H1 (cell line): ENCODE measurements around the gene FADS3. TPM values are rescaled to one million over a fixed set of nuclear protein-coding genes. Genes with fewer than 3 reads are reported as not detected.

Source experiments
- CTCF ChIA-PET: fragments of 300-600 bp; sonication (Branson Sonifier 250); formaldehyde crosslinking; loops from one replicate; lab custom pipeline; 2021; ENCODE audit not compliant: partially characterized antibody; lab: Charles Lee
- POLR2A ChIA-PET: fragments of 300-600 bp; sonication (Branson Sonifier 250); formaldehyde crosslinking; loops from one replicate; lab custom pipeline; 2021; ENCODE audit warnings: inconsistent platforms; ENCODE audit not compliant: partially characterized antibody; lab: Charles Lee
- DNase-seq, 2 experiments: peaks; one replicate each; pipeline versions ENCODE4 v3.0.0 to v3.0.0-alpha.2; 2010 to 2022; ENCODE audit warnings: low spot score in 2 of 2, low read depth in 1 of 2, mixed read lengths in 1 of 2
- FAIRE-seq: peaks from 2 replicates; lab custom pipeline; 2011; peaks lifted over from hg19 to GRCh38; lab: Jason Lieb, UNC
- H2AFZ ChIP-seq: 2 replicates; pipeline ENCODE4 v1.8.1; 2012; ENCODE audit warnings: low read length, inconsistent platforms
- H2AK5ac ChIP-seq: 2 replicates; pipeline ENCODE4 v1.6.1; 2013; ENCODE audit warnings: low read depth, low read length
- H2BK120ac ChIP-seq: replicated peaks from 2 replicates; pipeline ENCODE3; 2013; ENCODE audit warnings: low read depth, low read length, inconsistent platforms
- H2BK12ac ChIP-seq: 2 replicates; pipeline ENCODE4 v1.6.1; 2013; ENCODE audit warnings: low read depth, low read length
- H2BK15ac ChIP-seq: 2 replicates; pipeline ENCODE4 v1.6.1; 2013; ENCODE audit warnings: low read length
- H2BK20ac ChIP-seq: 2 replicates; pipeline ENCODE4 v1.6.1; 2013; ENCODE audit warnings: low read length
- H2BK5ac ChIP-seq: 2 replicates; pipeline ENCODE4 v1.6.1; 2013; ENCODE audit warnings: low read depth, low read length
- H3K14ac ChIP-seq: 2 replicates; pipeline ENCODE4 v1.6.1; 2013; ENCODE audit warnings: inconsistent platforms; ENCODE audit not compliant: insufficient read length
- H3K18ac ChIP-seq: 2 replicates; pipeline ENCODE4 v1.6.1; 2013; ENCODE audit warnings: low read length; ENCODE audit errors: extremely low read depth
- H3K23ac ChIP-seq: 2 replicates; pipeline ENCODE4 v1.6.1; 2013; ENCODE audit warnings: inconsistent platforms; ENCODE audit not compliant: insufficient read length
- H3K23me2 ChIP-seq: 2 replicates; pipeline ENCODE4 v1.6.1; 2013; ENCODE audit warnings: low read depth, low read length
- H3K27ac ChIP-seq: 2 replicates; pipeline ENCODE4 v1.6.1; 2011; ENCODE audit warnings: low read depth, low read length, inconsistent platforms
- H3K27me3 ChIP-seq, 4 experiments: replicated peaks in 1 of 4; 1 replicate in 1 of 4; 2 replicates in 3 of 4; pipeline versions ENCODE4 v1.6.1 to v1.8.1; 2011 to 2013; ENCODE audit warnings: low read length in 3 of 4, mild to moderate bottlenecking in 3 of 4, inconsistent platforms in 2 of 4, mixed read lengths in 2 of 4, moderate library complexity in 1 of 4; ENCODE audit not compliant: control insufficient read depth in 3 of 4, insufficient read depth in 3 of 4; ENCODE audit errors: extremely low read depth in 1 of 4
- H3K36me3 ChIP-seq, 4 experiments: 2 replicates each; pipeline versions ENCODE4 v1.6.1 to v1.8.1; 2011 to 2013; ENCODE audit warnings: mild to moderate bottlenecking in 4 of 4, low read length in 3 of 4, moderate library complexity in 2 of 4, control low read depth in 1 of 4, inconsistent platforms in 1 of 4; ENCODE audit not compliant: insufficient read depth in 4 of 4, control insufficient read depth in 2 of 4
- H3K4ac ChIP-seq: replicated peaks from 2 replicates; pipeline ENCODE3; 2013; ENCODE audit warnings: low read length, low read depth, mixed read lengths, inconsistent platforms; ENCODE audit not compliant: insufficient read length
- H3K4me1 ChIP-seq, 4 experiments: replicated peaks in 1 of 4; 1 replicate in 1 of 4; 2 replicates in 3 of 4; pipeline versions ENCODE4 v1.6.1 to v1.8.1; 2011 to 2013; ENCODE audit warnings: low read length in 3 of 4, inconsistent platforms in 2 of 4, mixed read lengths in 1 of 4; ENCODE audit not compliant: insufficient read depth in 4 of 4, control insufficient read depth in 3 of 4
- H3K4me2 ChIP-seq, 2 experiments: 2 replicates each; pipeline versions ENCODE4 v1.6.1 to v1.8.1; 2011 to 2013; ENCODE audit warnings: low read depth in 2 of 2, low read length in 2 of 2, control low read depth in 1 of 2, inconsistent platforms in 1 of 2, mild to moderate bottlenecking in 1 of 2; ENCODE audit not compliant: insufficient read depth in 1 of 2
- H3K4me3 ChIP-seq, 4 experiments: fragments of 200-600, 300-600 bp in 1 of 4; sonication (generic), shearing (Covaris generic), sonication (Bioruptor Twin) in 1 of 4; 2 replicates each; pipeline versions ENCODE4 v1.5.1 to v1.8.1; 2011 to 2016; ENCODE audit warnings: low read length in 4 of 4, low read depth in 3 of 4, control low read depth in 2 of 4, inconsistent platforms in 2 of 4, mild to moderate bottlenecking in 2 of 4, mixed read lengths in 1 of 4, moderate library complexity in 1 of 4; ENCODE audit not compliant: insufficient read depth in 2 of 4; ENCODE audit errors: extremely low read depth in 1 of 4
- H3K56ac ChIP-seq: replicated peaks from 2 replicates; pipeline ENCODE3; 2013; ENCODE audit warnings: low read depth, mild to moderate bottlenecking, mixed read lengths, low read length, inconsistent platforms; ENCODE audit not compliant: insufficient read length
- H3K79me1 ChIP-seq: 2 replicates; pipeline ENCODE4 v1.6.1; 2013; ENCODE audit warnings: low read depth, low read length, control low read depth
- H3K79me2 ChIP-seq, 2 experiments: 2 replicates each; pipeline versions ENCODE4 v1.6.1 to v1.8.1; 2012 to 2013; ENCODE audit warnings: low read length in 2 of 2, mild to moderate bottlenecking in 2 of 2, inconsistent platforms in 1 of 2; ENCODE audit not compliant: insufficient read depth in 2 of 2, control insufficient read depth in 1 of 2
- H3K9ac ChIP-seq, 4 experiments: replicated peaks in 1 of 4; 1 replicate in 1 of 4; 2 replicates in 3 of 4; pipeline versions ENCODE4 v1.6.1 to v1.8.1; 2011 to 2013; ENCODE audit warnings: low read depth in 3 of 4, low read length in 3 of 4, control low read depth in 2 of 4, mild to moderate bottlenecking in 2 of 4, moderate library complexity in 2 of 4, inconsistent platforms in 1 of 4; ENCODE audit errors: extremely low read depth in 1 of 4
- H3K9me3 ChIP-seq, 2 experiments: 2 replicates each; pipeline versions ENCODE4 v1.6.1 to v1.8.1; 2012 to 2013; ENCODE audit warnings: mild to moderate bottlenecking in 2 of 2, moderate library complexity in 2 of 2, control low read depth in 1 of 2, inconsistent platforms in 1 of 2, low read depth in 1 of 2, low read length in 1 of 2, mixed read lengths in 1 of 2; ENCODE audit not compliant: insufficient read depth in 2 of 2
- H4K20me1 ChIP-seq, 2 experiments: replicated peaks in 1 of 2; 2 replicates each; pipeline versions ENCODE3 to v1.8.1; 2011 to 2013; ENCODE audit warnings: inconsistent platforms in 2 of 2, low read length in 2 of 2, mild to moderate bottlenecking in 1 of 2; ENCODE audit not compliant: insufficient read depth in 2 of 2, control insufficient read depth in 1 of 2
- H4K5ac ChIP-seq: 2 replicates; pipeline ENCODE4 v1.6.1; 2013; ENCODE audit warnings: low read length, low read depth, mixed read lengths, inconsistent platforms; ENCODE audit not compliant: insufficient read length
- H4K8ac ChIP-seq: 2 replicates; pipeline ENCODE4 v1.8.0; 2013; ENCODE audit warnings: mild to moderate bottlenecking, moderate library complexity, low read length, inconsistent platforms; ENCODE audit not compliant: insufficient read depth; ENCODE audit errors: extremely low read depth
- H4K91ac ChIP-seq: replicated peaks from 2 replicates; pipeline ENCODE3; 2013; ENCODE audit warnings: low read length, mixed read lengths, inconsistent platforms; ENCODE audit not compliant: insufficient read length
- POLR2AphosphoS5 ChIP-seq: IDR thresholded peaks from 2 replicates; pipeline ENCODE4 v1.6.1; 2011; ENCODE audit warnings: low read depth, low read length
- TBP ChIP-seq: IDR thresholded peaks from 2 replicates; pipeline ENCODE4 v1.6.1; 2011; ENCODE audit warnings: low read depth, low read length, improper control_type of control experiment
- WGBS, 2 experiments: shearing (Covaris generic) in 1 of 2; methylation state at CpG; one replicate each; pipeline versions ENCODE4 v1.1.6 to v1.1.7; 2013 to 2015; ENCODE audit warnings: low lambda C conversion rate in 2 of 2, mixed read lengths in 2 of 2, inconsistent platforms in 1 of 2, low coverage in 1 of 2, missing lambda C conversion rate in 1 of 2; ENCODE audit not compliant: insufficient replicate concordance in 2 of 2, insufficient coverage in 1 of 2, insufficient read length in 1 of 2; ENCODE audit errors: extremely low coverage in 1 of 2, missing lambda C conversion rate in 1 of 2; 5-methylcytosine and 5-hydroxymethylcytosine counted together
- polyA plus RNA-seq, 7 experiments: library from polyadenylated mRNA; depleted of rRNA in 3 of 7; stranded (reverse) in 5 of 7; unstranded in 2 of 7; fragments of >200 nt in 5 of 7; fragments of 200-250 nt in 2 of 7; gene quantifications; 1 replicate in 5 of 7; 2 replicates in 1 of 7; 4 replicates in 1 of 7; pipeline versions ENCODE4 v1.2.1 to v1.2.3, GENCODE V29; 2011 to 2013; ENCODE audit warnings: missing spikeins in 2 of 7, mixed read lengths in 2 of 7
- total RNA-seq: library from RNA; stranded (reverse); fragmentation: NEBNext Ultra II Directional; extraction: Animal tissue kit (Norgen Biotek cat#: 25700); gene quantifications from 2 replicates; pipeline ENCODE4 v1.2.1, GENCODE V29; 2021

FADS3 gene
- total and polyA plus RNA-seq, 2 of the 8 experiments (the other 6 are each of a cell fraction or from before 2014, with no cell fraction given), result 43.8 to 76.3 TPM

DNA sequence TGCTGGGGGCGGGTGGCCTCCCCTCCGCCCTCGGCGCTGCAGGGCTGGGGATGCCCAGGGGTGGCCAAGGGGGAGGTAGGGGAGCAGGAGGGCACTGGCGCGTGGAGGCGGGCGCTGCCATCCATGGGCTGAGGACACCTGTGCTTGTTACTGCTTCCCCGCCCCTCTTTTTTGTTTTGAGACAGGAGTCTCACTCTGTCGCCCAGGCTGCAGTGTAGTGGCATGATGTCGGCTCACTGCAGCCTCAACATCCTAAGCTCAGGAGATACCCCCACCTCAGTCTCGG is 683 bp upstream of the FADS3 start:
- Histone ChIP-seq H3K14ac (no peak overlapping the region), H3K23me2 (peaks cover 8% of the 10 kb centered on the region; the same call in 1 of the 2 replicates), H3K9me3 (no peaks in the 10 kb centered on the region), H3K18ac (peak overlapping the region; percentile 60), H2BK15ac (no peak overlapping the region), H3K27ac (no peak overlapping the region), H3K23ac (no peak overlapping the region), H3K9ac (peak overlapping the region in 1 of 4 experiments; percentile 32; a peak in 1 of 7 replicates), H3K4me3 (peak overlapping the region; percentile 60 to 81 (median 70)), H4K20me1 (peaks cover 2 to 4% of the 10 kb centered on the region in 2 experiments), H2BK120ac (no peak overlapping the region), H2AFZ (peak overlapping the region; percentile 54; the same call in 1 of the 2 replicates), H3K4ac (no peak overlapping the region), H2BK12ac (no peak overlapping the region), H3K56ac (peak overlapping the region; percentile 59), H4K8ac (peak overlapping the region; percentile 60; the same call in 1 of the 2 replicates), H3K36me3 (no peaks in the 10 kb centered on the region), H2BK20ac (no peak overlapping the region), H3K4me2 (peak overlapping the region; percentile 83 to 90), H2AK5ac (no peak overlapping the region), H2BK5ac (no peak overlapping the region), H4K91ac (no peak overlapping the region), H3K79me2 (no peaks in the 10 kb centered on the region; a peak in 1 of 4 replicates), H4K5ac (peak overlapping the region; percentile 46), H3K79me1 (no peaks in the 10 kb centered on the region), H3K4me1 (peaks cover 0 to 13% (median 8%) of the 10 kb centered on the region in 4 experiments; a peak in 6 of 7 replicates), H3K27me3 (no peaks in the 10 kb centered on the region)
- WGBS, 2 experiments, result 11% methylated on average over 12 of the region's 12 CpGs; no CpG with 5 or more reads in 1 of the 2 experiments
- ChIA-PET CTCF (interaction anchor here (1.0 to 23.2 kb wide), 6 partner anchors 9 to 105 kb away, joined by 3 to 658 read pairs (median 4); partner anchors contain the start of gene BEST1), POLR2A (interaction anchor here (0.8 to 2.0 kb wide), 4 partner anchors 12 to 229 kb away, joined by 3 to 6 read pairs (median 4); partner anchors contain the start of gene BEST1)
- no peak for FAIRE-seq
- TF ChIP-seq TBP (0 out of 2 replicates have a peak, but pooled peaks have one; percentile 4), POLR2AphosphoS5 (no peak)
- no peak for DNase-seq
